MM.1S (cell line): ENCODE data around the gene FPR1.

Experiments used
- DNase-seq: peaks from one replicate; pipeline ENCODE4 v3.0.0-alpha.2; 2015
- H2AFZ ChIP-seq: fragments of 300-600 bp; sonication (generic); 2 replicates; pipeline ENCODE4 v1.6.0; 2016; ENCODE audit warnings: antibody characterized with exemption, low read length
- H3F3A ChIP-seq: fragments of 300-600 bp; sonication (generic); 2 replicates; pipeline ENCODE4 v1.6.1; 2016; ENCODE audit warnings: mild to moderate bottlenecking, antibody characterized with exemption, low read length, moderate library complexity, mixed read lengths; ENCODE audit not compliant: insufficient read depth
- H3K27ac ChIP-seq: fragments of 300-600 bp; sonication (generic); 2 replicates; pipeline ENCODE4 v1.5.1; 2016; ENCODE audit warnings: mild to moderate bottlenecking, low read length
- H3K27me3 ChIP-seq: fragments of 300-600 bp; sonication (generic); replicated peaks from 2 replicates; pipeline ENCODE4 v1.6.0; 2016; ENCODE audit warnings: low read length; ENCODE audit not compliant: insufficient read depth
- H3K36me3 ChIP-seq: fragments of 300-600 bp; sonication (generic); replicated peaks from 2 replicates; pipeline ENCODE4 v1.6.1; 2016; ENCODE audit warnings: mild to moderate bottlenecking, low read length, mixed read lengths; ENCODE audit not compliant: insufficient read depth
- H3K4me1 ChIP-seq: fragments of 300-600 bp; sonication (generic); 2 replicates; pipeline ENCODE4 v1.6.1; 2016; ENCODE audit warnings: low read length, mixed read lengths
- H3K4me2 ChIP-seq: fragments of 300-600 bp; sonication (generic); 2 replicates; pipeline ENCODE4 v1.6.0; 2016; ENCODE audit warnings: low read depth, low read length
- H3K4me3 ChIP-seq: fragments of 300-600 bp; sonication (generic); 2 replicates; pipeline ENCODE4 v1.5.1; 2016; ENCODE audit warnings: low read length, mixed read lengths
- H3K79me2 ChIP-seq: fragments of 300-600 bp; sonication (generic); 2 replicates; pipeline ENCODE4 v1.6.1; 2016; ENCODE audit warnings: mixed run types, low read length, mixed read lengths
- H3K9ac ChIP-seq: fragments of 300-600 bp; sonication (generic); 2 replicates; pipeline ENCODE4 v1.6.1; 2016; ENCODE audit warnings: low read length, mixed read lengths
- H3K9me2 ChIP-seq: fragments of 300-600 bp; sonication (generic); replicated peaks from 2 replicates; pipeline ENCODE4 v1.6.1; 2016; ENCODE audit warnings: mild to moderate bottlenecking, low read length, mixed read lengths; ENCODE audit not compliant: insufficient read depth
- H3K9me3 ChIP-seq: fragments of 300-600 bp; sonication (generic); replicated peaks from 2 replicates; pipeline ENCODE4 v1.6.1; 2016; ENCODE audit warnings: mild to moderate bottlenecking, low read length, mixed read lengths; ENCODE audit not compliant: insufficient read depth
- H4K20me1 ChIP-seq: fragments of 300-600 bp; sonication (generic); 2 replicates; pipeline ENCODE4 v1.6.1; 2016; ENCODE audit warnings: mild to moderate bottlenecking, low read length, moderate library complexity, mixed read lengths; ENCODE audit not compliant: insufficient read depth
- EZH2 ChIP-seq: fragments of 300-600 bp; sonication (generic); optimal IDR thresholded peaks from 2 replicates; pipeline ENCODE3; 2017; ENCODE audit warnings: low read depth, mild to moderate bottlenecking, antibody characterized with exemption, low read length, mixed read lengths
- EZH2phosphoT487 ChIP-seq: fragments of 300-600 bp; sonication (generic); IDR thresholded peaks from 2 replicates; pipeline ENCODE4 v1.6.1; 2018; ENCODE audit warnings: antibody characterized with exemption, low read length
- TF ChIP-seq, protein P1 (sequence below): fragments of 300-600 bp; sonication (generic); IDR thresholded peaks from 2 replicates; pipeline ENCODE4 v1.5.1; 2016; ENCODE audit warnings: antibody characterized with exemption, low read length, mixed read lengths

FPR1 gene

DNA sequence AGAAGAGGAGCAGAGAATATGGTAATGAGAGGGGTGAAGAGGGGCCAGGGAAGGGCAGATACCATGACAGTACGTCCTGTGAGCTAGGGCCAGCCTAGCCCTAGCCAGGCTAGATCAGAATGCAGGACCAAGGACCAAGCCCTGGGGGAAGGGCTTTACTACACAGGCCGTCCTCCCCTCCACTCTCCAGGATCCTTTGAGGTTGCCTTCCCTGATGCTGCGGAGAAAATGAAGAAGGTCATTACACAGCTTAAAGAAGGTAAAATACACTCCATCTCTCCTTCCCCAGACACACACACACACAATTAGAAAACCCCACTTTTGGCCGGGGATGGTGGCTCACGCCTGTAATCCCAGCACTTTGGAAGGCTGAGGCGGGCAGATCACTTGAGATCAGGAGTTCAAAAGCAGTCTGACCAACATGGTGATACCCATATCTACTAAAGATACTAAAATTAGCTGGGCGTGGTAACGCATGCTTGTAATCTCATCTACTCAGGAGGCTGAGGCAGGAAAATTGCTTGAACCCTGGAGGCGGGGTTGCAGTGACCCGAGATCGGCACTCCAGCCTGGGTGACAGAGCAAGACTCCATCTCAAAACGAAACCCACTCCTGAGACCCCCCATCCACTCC, 50.1 kb downstream of the FPR1 start:
- Histone ChIP-seq H3K9me2 (no peaks in the 10 kb centered on the region), H3K36me3 (no peaks in the 10 kb centered on the region), H3K4me3 (no peak overlapping the region), H3K27ac (no peak overlapping the region), H3F3A (no peaks in the 10 kb centered on the region), H3K9ac (no peak overlapping the region), H3K4me2 (no peak overlapping the region), H3K4me1 (no peaks in the 10 kb centered on the region), H3K9me3 (no peaks in the 10 kb centered on the region), H2AFZ (no peak overlapping the region), H3K27me3 (no peaks in the 10 kb centered on the region), H4K20me1 (no peaks in the 10 kb centered on the region), H3K79me2 (no peaks in the 10 kb centered on the region)
- TF ChIP-seq EZH2 (no peak), EZH2phosphoT487 (no peak)
- TF ChIP-seq, protein P1, sequence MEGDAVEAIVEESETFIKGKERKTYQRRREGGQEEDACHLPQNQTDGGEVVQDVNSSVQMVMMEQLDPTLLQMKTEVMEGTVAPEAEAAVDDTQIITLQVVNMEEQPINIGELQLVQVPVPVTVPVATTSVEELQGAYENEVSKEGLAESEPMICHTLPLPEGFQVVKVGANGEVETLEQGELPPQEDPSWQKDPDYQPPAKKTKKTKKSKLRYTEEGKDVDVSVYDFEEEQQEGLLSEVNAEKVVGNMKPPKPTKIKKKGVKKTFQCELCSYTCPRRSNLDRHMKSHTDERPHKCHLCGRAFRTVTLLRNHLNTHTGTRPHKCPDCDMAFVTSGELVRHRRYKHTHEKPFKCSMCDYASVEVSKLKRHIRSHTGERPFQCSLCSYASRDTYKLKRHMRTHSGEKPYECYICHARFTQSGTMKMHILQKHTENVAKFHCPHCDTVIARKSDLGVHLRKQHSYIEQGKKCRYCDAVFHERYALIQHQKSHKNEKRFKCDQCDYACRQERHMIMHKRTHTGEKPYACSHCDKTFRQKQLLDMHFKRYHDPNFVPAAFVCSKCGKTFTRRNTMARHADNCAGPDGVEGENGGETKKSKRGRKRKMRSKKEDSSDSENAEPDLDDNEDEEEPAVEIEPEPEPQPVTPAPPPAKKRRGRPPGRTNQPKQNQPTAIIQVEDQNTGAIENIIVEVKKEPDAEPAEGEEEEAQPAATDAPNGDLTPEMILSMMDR: no peak
- no peak for DNase-seq

DNA sequence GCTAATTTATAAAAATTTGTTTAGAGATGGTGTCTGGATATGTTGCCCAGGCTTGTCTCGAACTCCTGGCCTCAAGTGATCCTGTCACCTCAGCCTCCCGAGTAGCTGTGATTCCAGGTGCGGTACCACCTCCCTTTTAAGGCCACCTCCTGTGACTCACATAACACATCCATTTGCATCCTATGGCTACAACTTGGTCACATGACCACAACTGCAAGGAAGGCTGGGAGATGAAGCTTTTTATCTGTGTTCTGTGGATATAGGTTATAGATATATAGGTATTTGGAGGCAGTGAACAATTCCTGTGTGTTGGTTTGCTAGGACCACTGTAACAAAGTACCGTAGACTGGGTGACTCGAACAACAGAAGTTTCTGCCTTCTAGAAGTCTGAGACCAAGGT, 52.5 kb downstream of the FPR1 start:
- H2AFZ ChIP-seq: no peak overlapping the region
- DNase-seq: no peak
- H3K27ac ChIP-seq: no peak overlapping the region
- TF ChIP-seq, protein P1: no peak
- no peak for TF ChIP-seq EZH2
- no peak for TF ChIP-seq EZH2phosphoT487
- no peaks in the 10 kb centered on the region for H3K36me3 ChIP-seq
- no peaks in the 10 kb centered on the region for H3K79me2 ChIP-seq
- no peaks in the 10 kb centered on the region for H4K20me1 ChIP-seq
- H3K9ac ChIP-seq: no peak overlapping the region
- no peaks in the 10 kb centered on the region for H3K27me3 ChIP-seq
- H3K4me3 ChIP-seq: no peak overlapping the region
- H3F3A ChIP-seq: no peaks in the 10 kb centered on the region
- no peaks in the 10 kb centered on the region for H3K9me3 ChIP-seq
- no peak overlapping the region for H3K4me2 ChIP-seq
- H3K4me1 ChIP-seq: no peaks in the 10 kb centered on the region
- no peaks in the 10 kb centered on the region for H3K9me2 ChIP-seq

DNA sequence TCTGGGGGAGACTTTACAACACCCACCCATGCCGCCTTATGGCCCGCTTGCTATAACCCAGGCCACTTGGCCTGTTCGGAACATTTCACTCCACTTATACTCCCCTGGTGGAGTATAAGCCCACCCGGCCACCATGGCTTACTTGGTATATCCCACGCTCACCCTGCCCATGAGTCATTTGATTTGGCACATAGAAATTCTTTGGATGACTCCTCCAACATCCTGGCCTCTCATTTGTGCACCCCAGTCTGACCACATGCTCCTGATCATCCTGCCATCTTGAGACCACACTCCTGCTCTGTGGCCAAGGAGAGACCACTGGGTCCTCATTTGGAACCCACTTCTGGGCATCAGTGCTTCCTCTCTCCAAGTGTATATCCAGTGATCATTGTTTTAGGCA, 53.4 kb downstream of the FPR1 start:
- H2AFZ ChIP-seq: no peak overlapping the region
- no peaks in the 10 kb centered on the region for H3K9me2 ChIP-seq
- no peaks in the 10 kb centered on the region for H3K4me1 ChIP-seq
- DNase-seq: no peak
- no peaks in the 10 kb centered on the region for H3K36me3 ChIP-seq
- no peak overlapping the region for H3K27ac ChIP-seq
- H3K79me2 ChIP-seq: no peaks in the 10 kb centered on the region
- H3K9ac ChIP-seq: no peak overlapping the region
- no peaks in the 10 kb centered on the region for H3K27me3 ChIP-seq
- no peaks in the 10 kb centered on the region for H4K20me1 ChIP-seq
- no peak for TF ChIP-seq EZH2
- TF ChIP-seq, protein P1: no peak
- TF ChIP-seq EZH2phosphoT487: no peak
- H3K4me3 ChIP-seq: no peak overlapping the region
- no peaks in the 10 kb centered on the region for H3K9me3 ChIP-seq
- H3F3A ChIP-seq: no peaks in the 10 kb centered on the region
- no peak overlapping the region for H3K4me2 ChIP-seq
